Measurements from ENCODE around the gene YBEY. TPM values are rescaled to one million over a fixed set of nuclear protein-coding genes. Genes with fewer than 3 reads are reported as not detected.

YBEY gene
- polyA plus RNA-seq, 1 of the 3 experiments (the other 2 are of a cell fraction): 47.5 TPM

DNA sequence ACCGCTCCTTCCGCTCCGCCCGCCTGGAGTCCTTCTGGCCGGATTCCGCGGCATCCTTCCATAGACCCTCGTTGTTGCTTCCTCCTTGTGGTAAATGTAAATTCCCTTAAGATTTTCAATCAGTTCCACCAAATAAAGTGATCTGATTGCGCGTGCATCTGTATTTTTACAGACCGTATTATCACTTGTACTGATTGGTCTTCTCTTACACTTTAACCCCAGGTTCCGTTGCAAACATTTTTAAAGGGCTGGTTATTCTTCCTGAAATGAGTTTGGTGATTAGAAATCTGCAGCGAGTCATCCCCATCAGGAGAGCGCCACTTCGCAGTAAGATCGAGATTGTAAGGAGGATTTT lies 483 bp downstream of the YBEY start:
- H3K79me2 ChIP-seq (ENCODE audit: insufficient read depth): peaks cover 73% of the 10 kb centered on the region
- under 1% methylated on average over 16 of the region's 16 CpGs for WGBS (ENCODE audit: low lambda C conversion rate)
- H3K27ac ChIP-seq (ENCODE audit: low read depth in 2 of 2, low read length in 1 of 2): peak overlapping the region; percentile 86 to 95
- H3K4me3 ChIP-seq (ENCODE audit: low read depth in 2 of 2, low read length in 1 of 2): peak overlapping the region; percentile 72 to 77
- H3K27me3 ChIP-seq (ENCODE audit: insufficient read depth): no peaks in the 10 kb centered on the region
- peak overlapping the region; percentile 72 for H3K4me2 ChIP-seq
- H3K36me3 ChIP-seq (replicated peaks in 1 of 2; ENCODE audit: control insufficient read depth in 1 of 2, insufficient read depth in 2 of 2, low read length in 1 of 2): peaks cover 22 to 27% of the 10 kb centered on the region in 2 experiments
- peaks cover 14% of the 10 kb centered on the region for H3F3A ChIP-seq (replicated peaks; ENCODE audit: insufficient read depth)
- H3K4me1 ChIP-seq (ENCODE audit: control insufficient read depth in 1 of 2, insufficient read depth in 2 of 2, low read depth in 1 of 2, low read length in 1 of 2): peaks cover 21 to 25% of the 10 kb centered on the region in 2 experiments
- H3K9ac ChIP-seq: peak overlapping the region; percentile 95
- CTCF ChIA-PET: no interaction called here
- POLR2A ChIA-PET: no interaction called here
- H2AFZ ChIP-seq (ENCODE audit: low read depth): peak overlapping the region; percentile 88
- H4K20me1 ChIP-seq (ENCODE audit: insufficient read depth): peaks cover 8% of the 10 kb centered on the region; the same call in 1 of the 2 replicates
- DNase-seq: no peak
- H3K9me2 ChIP-seq: no peaks in the 10 kb centered on the region
- TF ChIP-seq FOSL2 (IDR thresholded peaks at IDR 0.05; ENCODE audit: borderline replicate concordance, low read depth): 0 out of 2 replicates have a peak, but pooled peaks have one; percentile 2
- no peak for TF ChIP-seq FOXJ3 (CRISPR knock-in tag; IDR thresholded peaks at IDR 0.05)
- no peaks in the 10 kb centered on the region for H3K9me3 ChIP-seq

DNA sequence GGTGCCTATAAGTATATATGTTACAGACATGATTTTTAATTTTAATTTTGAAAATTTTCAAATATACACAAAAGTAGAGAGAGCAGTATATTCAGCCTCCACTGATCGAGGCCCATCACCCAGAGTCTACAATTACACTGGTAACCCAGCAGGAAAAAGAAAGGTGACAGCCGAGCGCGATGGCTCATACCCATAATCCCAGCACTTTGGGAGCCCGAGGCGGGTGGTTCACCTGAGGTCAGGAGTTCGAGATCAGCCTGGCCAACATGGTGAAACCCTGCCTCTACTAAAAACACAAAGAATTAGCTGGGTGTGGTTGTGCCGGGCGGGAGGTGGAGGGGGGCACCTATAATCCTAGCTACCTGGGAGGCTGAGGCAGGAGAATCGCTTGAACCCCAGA lies 1.4 kb downstream of the YBEY start:
- Histone ChIP-seq H3K27me3 (ENCODE audit: insufficient read depth) (no peaks in the 10 kb centered on the region), H3K79me2 (ENCODE audit: insufficient read depth) (peaks cover 64% of the 10 kb centered on the region), H3K9me2 (no peaks in the 10 kb centered on the region), H3K4me2 (peak overlapping the region; percentile 72), H3F3A (replicated peaks; ENCODE audit: insufficient read depth) (peaks cover 14% of the 10 kb centered on the region), H3K27ac (ENCODE audit: low read depth in 2 of 2, low read length in 1 of 2) (peak overlapping the region in 1 of 2 experiments; percentile 86; a peak in 1 of 4 replicates), H2AFZ (ENCODE audit: low read depth) (peak overlapping the region; percentile 88; the same call in 1 of the 2 replicates), H3K9ac (peak overlapping the region; percentile 95; the same call in 1 of the 2 replicates), H3K9me3 (no peaks in the 10 kb centered on the region), H4K20me1 (ENCODE audit: insufficient read depth) (0 out of 2 replicates have a peak, but pooled peaks cover 5% of the 10 kb centered on the region), H3K4me1 (ENCODE audit: control insufficient read depth in 1 of 2, insufficient read depth in 2 of 2, low read depth in 1 of 2, low read length in 1 of 2) (peaks cover 21 to 25% of the 10 kb centered on the region in 2 experiments), H3K36me3 (replicated peaks in 1 of 2; ENCODE audit: control insufficient read depth in 1 of 2, insufficient read depth in 2 of 2, low read length in 1 of 2) (peaks cover 25 to 32% of the 10 kb centered on the region in 2 experiments), H3K4me3 (ENCODE audit: low read depth in 2 of 2, low read length in 1 of 2) (peak overlapping the region; percentile 72 to 77)
- ChIA-PET CTCF (no interaction called here), POLR2A (no interaction called here)
- TF ChIP-seq, protein P1, sequence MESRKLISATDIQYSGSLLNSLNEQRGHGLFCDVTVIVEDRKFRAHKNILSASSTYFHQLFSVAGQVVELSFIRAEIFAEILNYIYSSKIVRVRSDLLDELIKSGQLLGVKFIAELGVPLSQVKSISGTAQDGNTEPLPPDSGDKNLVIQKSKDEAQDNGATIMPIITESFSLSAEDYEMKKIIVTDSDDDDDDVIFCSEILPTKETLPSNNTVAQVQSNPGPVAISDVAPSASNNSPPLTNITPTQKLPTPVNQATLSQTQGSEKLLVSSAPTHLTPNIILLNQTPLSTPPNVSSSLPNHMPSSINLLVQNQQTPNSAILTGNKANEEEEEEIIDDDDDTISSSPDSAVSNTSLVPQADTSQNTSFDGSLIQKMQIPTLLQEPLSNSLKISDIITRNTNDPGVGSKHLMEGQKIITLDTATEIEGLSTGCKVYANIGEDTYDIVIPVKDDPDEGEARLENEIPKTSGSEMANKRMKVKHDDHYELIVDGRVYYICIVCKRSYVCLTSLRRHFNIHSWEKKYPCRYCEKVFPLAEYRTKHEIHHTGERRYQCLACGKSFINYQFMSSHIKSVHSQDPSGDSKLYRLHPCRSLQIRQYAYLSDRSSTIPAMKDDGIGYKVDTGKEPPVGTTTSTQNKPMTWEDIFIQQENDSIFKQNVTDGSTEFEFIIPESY (IDR thresholded peaks at IDR 0.05; ENCODE audit: borderline replicate concordance, low read depth): no peak
- TF ChIP-seq SIN3A (IDR thresholded peaks at IDR 0.05; ENCODE audit: borderline replicate concordance, low read depth, low read length): no peak
- TF ChIP-seq, protein P2, sequence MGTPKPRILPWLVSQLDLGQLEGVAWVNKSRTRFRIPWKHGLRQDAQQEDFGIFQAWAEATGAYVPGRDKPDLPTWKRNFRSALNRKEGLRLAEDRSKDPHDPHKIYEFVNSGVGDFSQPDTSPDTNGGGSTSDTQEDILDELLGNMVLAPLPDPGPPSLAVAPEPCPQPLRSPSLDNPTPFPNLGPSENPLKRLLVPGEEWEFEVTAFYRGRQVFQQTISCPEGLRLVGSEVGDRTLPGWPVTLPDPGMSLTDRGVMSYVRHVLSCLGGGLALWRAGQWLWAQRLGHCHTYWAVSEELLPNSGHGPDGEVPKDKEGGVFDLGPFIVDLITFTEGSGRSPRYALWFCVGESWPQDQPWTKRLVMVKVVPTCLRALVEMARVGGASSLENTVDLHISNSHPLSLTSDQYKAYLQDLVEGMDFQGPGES (IDR thresholded peaks at IDR 0.05; ENCODE audit: low read depth, low read length): no peak
- TF ChIP-seq, protein P3, sequence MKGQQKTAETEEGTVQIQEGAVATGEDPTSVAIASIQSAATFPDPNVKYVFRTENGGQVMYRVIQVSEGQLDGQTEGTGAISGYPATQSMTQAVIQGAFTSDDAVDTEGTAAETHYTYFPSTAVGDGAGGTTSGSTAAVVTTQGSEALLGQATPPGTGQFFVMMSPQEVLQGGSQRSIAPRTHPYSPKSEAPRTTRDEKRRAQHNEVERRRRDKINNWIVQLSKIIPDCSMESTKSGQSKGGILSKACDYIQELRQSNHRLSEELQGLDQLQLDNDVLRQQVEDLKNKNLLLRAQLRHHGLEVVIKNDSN (IDR thresholded peaks at IDR 0.05; ENCODE audit: borderline replicate concordance, low read depth): no peak
- TF ChIP-seq RFX5 (IDR thresholded peaks at IDR 0.05; ENCODE audit: low read length): no peak
- TF ChIP-seq NRF1 (IDR thresholded peaks at IDR 0.05; ENCODE audit: low read depth, low read length): no peak
- no peak for TF ChIP-seq SMC3 (IDR thresholded peaks at IDR 0.05; ENCODE audit: low read depth, low read length)
- TF ChIP-seq, protein P4, sequence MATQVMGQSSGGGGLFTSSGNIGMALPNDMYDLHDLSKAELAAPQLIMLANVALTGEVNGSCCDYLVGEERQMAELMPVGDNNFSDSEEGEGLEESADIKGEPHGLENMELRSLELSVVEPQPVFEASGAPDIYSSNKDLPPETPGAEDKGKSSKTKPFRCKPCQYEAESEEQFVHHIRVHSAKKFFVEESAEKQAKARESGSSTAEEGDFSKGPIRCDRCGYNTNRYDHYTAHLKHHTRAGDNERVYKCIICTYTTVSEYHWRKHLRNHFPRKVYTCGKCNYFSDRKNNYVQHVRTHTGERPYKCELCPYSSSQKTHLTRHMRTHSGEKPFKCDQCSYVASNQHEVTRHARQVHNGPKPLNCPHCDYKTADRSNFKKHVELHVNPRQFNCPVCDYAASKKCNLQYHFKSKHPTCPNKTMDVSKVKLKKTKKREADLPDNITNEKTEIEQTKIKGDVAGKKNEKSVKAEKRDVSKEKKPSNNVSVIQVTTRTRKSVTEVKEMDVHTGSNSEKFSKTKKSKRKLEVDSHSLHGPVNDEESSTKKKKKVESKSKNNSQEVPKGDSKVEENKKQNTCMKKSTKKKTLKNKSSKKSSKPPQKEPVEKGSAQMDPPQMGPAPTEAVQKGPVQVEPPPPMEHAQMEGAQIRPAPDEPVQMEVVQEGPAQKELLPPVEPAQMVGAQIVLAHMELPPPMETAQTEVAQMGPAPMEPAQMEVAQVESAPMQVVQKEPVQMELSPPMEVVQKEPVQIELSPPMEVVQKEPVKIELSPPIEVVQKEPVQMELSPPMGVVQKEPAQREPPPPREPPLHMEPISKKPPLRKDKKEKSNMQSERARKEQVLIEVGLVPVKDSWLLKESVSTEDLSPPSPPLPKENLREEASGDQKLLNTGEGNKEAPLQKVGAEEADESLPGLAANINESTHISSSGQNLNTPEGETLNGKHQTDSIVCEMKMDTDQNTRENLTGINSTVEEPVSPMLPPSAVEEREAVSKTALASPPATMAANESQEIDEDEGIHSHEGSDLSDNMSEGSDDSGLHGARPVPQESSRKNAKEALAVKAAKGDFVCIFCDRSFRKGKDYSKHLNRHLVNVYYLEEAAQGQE (IDR thresholded peaks at IDR 0.05; ENCODE audit: low read depth, low read length): no peak
- TF ChIP-seq JUND (IDR thresholded peaks at IDR 0.05): no peak
- no peak for TF ChIP-seq TEAD4 (IDR thresholded peaks at IDR 0.05; ENCODE audit: borderline replicate concordance, insufficient read depth)
- TF ChIP-seq POLR2AphosphoS5 (IDR thresholded peaks at IDR 0.05; ENCODE audit: low read depth, low read length): no peak
- no peak for TF ChIP-seq NFIC (IDR thresholded peaks at IDR 0.05; ENCODE audit: borderline replicate concordance)
- TF ChIP-seq, protein P5, sequence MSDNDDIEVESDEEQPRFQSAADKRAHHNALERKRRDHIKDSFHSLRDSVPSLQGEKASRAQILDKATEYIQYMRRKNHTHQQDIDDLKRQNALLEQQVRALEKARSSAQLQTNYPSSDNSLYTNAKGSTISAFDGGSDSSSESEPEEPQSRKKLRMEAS (IDR thresholded peaks at IDR 0.05; ENCODE audit: low read depth): no peak
- no peak for TF ChIP-seq CHD2 (IDR thresholded peaks at IDR 0.05; ENCODE audit: low read length, partially characterized antibody)
- no peak for TF ChIP-seq YY1 (IDR thresholded peaks at IDR 0.05; ENCODE audit: low read depth)
- TF ChIP-seq, protein P6, sequence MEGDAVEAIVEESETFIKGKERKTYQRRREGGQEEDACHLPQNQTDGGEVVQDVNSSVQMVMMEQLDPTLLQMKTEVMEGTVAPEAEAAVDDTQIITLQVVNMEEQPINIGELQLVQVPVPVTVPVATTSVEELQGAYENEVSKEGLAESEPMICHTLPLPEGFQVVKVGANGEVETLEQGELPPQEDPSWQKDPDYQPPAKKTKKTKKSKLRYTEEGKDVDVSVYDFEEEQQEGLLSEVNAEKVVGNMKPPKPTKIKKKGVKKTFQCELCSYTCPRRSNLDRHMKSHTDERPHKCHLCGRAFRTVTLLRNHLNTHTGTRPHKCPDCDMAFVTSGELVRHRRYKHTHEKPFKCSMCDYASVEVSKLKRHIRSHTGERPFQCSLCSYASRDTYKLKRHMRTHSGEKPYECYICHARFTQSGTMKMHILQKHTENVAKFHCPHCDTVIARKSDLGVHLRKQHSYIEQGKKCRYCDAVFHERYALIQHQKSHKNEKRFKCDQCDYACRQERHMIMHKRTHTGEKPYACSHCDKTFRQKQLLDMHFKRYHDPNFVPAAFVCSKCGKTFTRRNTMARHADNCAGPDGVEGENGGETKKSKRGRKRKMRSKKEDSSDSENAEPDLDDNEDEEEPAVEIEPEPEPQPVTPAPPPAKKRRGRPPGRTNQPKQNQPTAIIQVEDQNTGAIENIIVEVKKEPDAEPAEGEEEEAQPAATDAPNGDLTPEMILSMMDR (IDR thresholded peaks at IDR 0.05): no peak
- WGBS (ENCODE audit: low lambda C conversion rate): 98% methylated on average over 9 of the region's 10 CpGs
- no peak for DNase-seq
